ENCODE results near the gene NPR1. TPM values are rescaled to one million over a fixed set of nuclear protein-coding genes. Genes with fewer than 3 reads are reported as not detected.
A peak's percentile ranks its signal among the peaks of the same experiment; 100 is the strongest.

NPR1 gene
- polyA plus RNA-seq (2011; rRNA removed) (0.34 and 0.39 TPM in 2 replicates), polyA plus RNA-seq (2017; fragmentation: RNase III; extraction: RNeasy Plus Mini Kit Qiagen cat#74134 plus additional on column Dnase treatment) (0.96 to 1.9 TPM (median 1.7 TPM) in 3 replicates), polyA minus RNA-seq (2011; rRNA and poly(A)+ RNA removed) (0.44 and 0.74 TPM in 2 replicates)
- polyA plus RNA-seq (2012; cell fraction: cytosol; rRNA removed): 0.41 and 0.61 TPM in 2 replicates
- 1.5 and 1.6 TPM in 2 replicates for polyA plus RNA-seq (2012; cell fraction: nucleus; rRNA removed)

- FAIRE-seq: no peak
Observed at GRCh38 chr1:153678519-153679336, at the start of gene NPR1. TSS of gene NPR1 (plus strand) at chr1:153678688. CDS start at chr1:153679109, 421 bp downstream.

GRCh38 chr1:153629343-153629665 is 49.2 kb upstream of the NPR1 start:
- Histone ChIP-seq H3K27ac (no peak overlapping the region; a peak in 1 of 6 replicates), H3K9me3 (no peaks in the 10 kb centered on the region), H3K4me3 (no peak overlapping the region), H3K4me1 (peaks cover 24% of the 10 kb centered on the region), H3K4me2 (no peak overlapping the region)
- WGBS (ENCODE audit: missing lambda C conversion rate): 86% methylated on average over 5 of the region's 5 CpGs
- FAIRE-seq: no peak
- no peak for DNase-seq (ENCODE audit: low read depth in 1 of 2, low spot score in 1 of 2)
- no peak for ATAC-seq
- CTCF ChIA-PET: interaction anchor here (0.7 to 18.3 kb wide), 10 partner anchors 11 to 277 kb away, joined by 3 to 253 read pairs (median 10); partner anchors contain the start of genes S100A14, S100A16 and S100A6
- POLR2A ChIA-PET: no interaction called here
- TF ChIP-seq HES2 (IDR thresholded peaks at IDR 0.05) (no peak), POLR2AphosphoS2 (conservative IDR thresholded peaks at IDR 0.05; ENCODE audit: low read length) (no peak), JUN (IDR thresholded peaks at IDR 0.05) (no peak)

More at GRCh38 chr1:153678519-153679336, at the start of gene NPR1:
- ATAC-seq (peak; percentile 73 to 80), DNase-seq (ENCODE audit: low read depth in 1 of 2, low spot score in 1 of 2) (peak; percentile 48 to 53)
- CTCF ChIA-PET: interaction anchor here (0.6 to 9.1 kb wide), 34 partner anchors 8 to 353 kb away, joined by 3 to 130 read pairs (median 7); partner anchors contain the start of genes DENND4B, RAB13, RPS27 and SLC27A3
- H3K4me2 ChIP-seq: peak within 1 kb of the TSS; percentile 96
- 2% methylated on average over 37 of the region's 78 CpGs for WGBS (ENCODE audit: missing lambda C conversion rate)
- POLR2A ChIA-PET: interaction anchor here (0.6 to 0.9 kb wide), 2 partner anchors 49 to 312 kb away, joined by 3 to 5 read pairs; partner anchors contain the start of gene INTS3
- TF ChIP-seq ZC3H11A (IDR thresholded peaks at IDR 0.05) (no peak), JUN (IDR thresholded peaks at IDR 0.05) (no peak; a peak in 1 of 5 replicates), ZNF302 (CRISPR knock-in tag; IDR thresholded peaks at IDR 0.05) (no peak), HOXB13 (CRISPR knock-in tag; IDR thresholded peaks at IDR 0.05; ENCODE audit: low read depth) (no peak), EHMT2 (IDR thresholded peaks at IDR 0.05; ENCODE audit: low read depth) (no peak), CHD2 (IDR thresholded peaks at IDR 0.05; ENCODE audit: low read length, partially characterized antibody) (no peak), MAZ (IDR thresholded peaks at IDR 0.05; ENCODE audit: borderline replicate concordance, low read depth, low read length) (no peak), HDAC2 (IDR thresholded peaks at IDR 0.05) (0 out of 2 replicates have a peak, but pooled peaks have one; percentile 64), ZSCAN20 (CRISPR knock-in tag; IDR thresholded peaks at IDR 0.05) (no peak), E2F6 (IDR thresholded peaks at IDR 0.05; ENCODE audit: borderline replicate concordance, low read depth) (peak; percentile 45; the same call in 1 of the 2 replicates), SREBF2 (IDR thresholded peaks at IDR 0.05) (no peak), ESRRA (IDR thresholded peaks at IDR 0.05; ENCODE audit: borderline replicate concordance, low read length) (no peak), TFCP2L1 (CRISPR knock-in tag; IDR thresholded peaks at IDR 0.05) (no peak), MYC (IDR thresholded peaks at IDR 0.05; ENCODE audit: borderline replicate concordance, low read length) (no peak), HMGXB4 (CRISPR knock-in tag; IDR thresholded peaks at IDR 0.05; ENCODE audit: borderline replicate concordance) (no peak), ATOH8 (CRISPR knock-in tag; IDR thresholded peaks at IDR 0.05; ENCODE audit: low read depth) (no peak), MAX (IDR thresholded peaks at IDR 0.05) (peak; percentile 71), PBX3 (IDR thresholded peaks at IDR 0.05) (no peak), BHLHE40 (IDR thresholded peaks at IDR 0.05; ENCODE audit: low read depth, low read length) (no peak)
- peak within 1 kb of the TSS; percentile 48 for H3K4me3 ChIP-seq
- H3K4me1 ChIP-seq: peaks cover 13% of the 10 kb centered on the region; the same call in 2 of the 3 replicates
- H3K27ac ChIP-seq: peak within 1 kb of the TSS; percentile 48 to 81; a peak in 5 of 6 replicates
- H3K9me3 ChIP-seq: no peaks in the 10 kb centered on the region
